NCI-H2107 treated with DMSO at 0.1 percent for 48 hours (cell line): ENCODE measurements around the gene RBM6.
"Not testable (repeated sequence)": the region's sequence is repeated elsewhere in the genome, so short reads cannot be mapped to it uniquely, and the experiment has no call there.

Experiments
- DNase-seq: peaks from one replicate; lab custom pipeline; 2025; ENCODE audit not compliant: unreplicated experiment; lab: John Stamatoyannopoulos, UW

RBM6 gene

GRCh38 chr3:49916686-49917085 lies 23.3 kb upstream of the RBM6 start:
- DNase-seq, result no peak

- not testable (repeated sequence) for DNase-seq
Observed at GRCh38 chr3:49917806-49918590, 22.0 kb upstream of the RBM6 start.

GRCh38 chr3:49924683-49925082 lies 15.3 kb upstream of the RBM6 start:
- no peak for DNase-seq

- no peak for DNase-seq
Observed at GRCh38 chr3:49925485-49925884, 14.5 kb upstream of the RBM6 start.

GRCh38 chr3:49926117-49926728 lies 13.7 kb upstream of the RBM6 start:
- DNase-seq, result no peak

GRCh38 chr3:49927798-49928197 lies 12.2 kb upstream of the RBM6 start:
- DNase-seq, result no peak

- no peak for DNase-seq
Observed at GRCh38 chr3:49928481-49929017, 11.4 kb upstream of the RBM6 start.

GRCh38 chr3:49929291-49930167 lies 10.4 kb upstream of the RBM6 start, which contains the start of gene MON1A:
TSS of gene MON1A (minus strand) at chr3:49929811. CDS start at chr3:49913346, 16,465 bp downstream.
- peak; percentile 39 for DNase-seq

GRCh38 chr3:49930168-49930690 lies 9.7 kb upstream of the RBM6 start:
- DNase-seq, result no peak

- DNase-seq, result peak; percentile 61
Observed at GRCh38 chr3:49930922-49931321, 9.0 kb upstream of the RBM6 start.

GRCh38 chr3:49932281-49932680 lies 7.7 kb upstream of the RBM6 start:
- DNase-seq, result not testable (repeated sequence)

- DNase-seq, result no peak
Observed at GRCh38 chr3:49937090-49937489, 2.9 kb upstream of the RBM6 start.

GRCh38 chr3:49940667-49941249 lies 808 bp downstream of the RBM6 start:
- no peak for DNase-seq

GRCh38 chr3:49942651-49943050 lies 2.7 kb downstream of the RBM6 start:
- DNase-seq, result no peak

GRCh38 chr3:49952924-49953323 lies 13.0 kb downstream of the RBM6 start:
- DNase-seq, result no peak

- DNase-seq, result no peak
Observed at GRCh38 chr3:49955636-49956035, 15.7 kb downstream of the RBM6 start.

- no peak for DNase-seq
Observed at GRCh38 chr3:49966233-49966942, 26.4 kb downstream of the RBM6 start.

GRCh38 chr3:49967291-49967690 lies 27.3 kb downstream of the RBM6 start:
- no peak for DNase-seq

GRCh38 chr3:49968346-49968745 lies 28.4 kb downstream of the RBM6 start:
- DNase-seq, result no peak

GRCh38 chr3:49972656-49973055 lies 32.7 kb downstream of the RBM6 start:
- DNase-seq, result no peak
